Erythroblast (primary cell): Measurements from ENCODE around the gene CNDP1.

ENCODE experiments used
- GATA1 ChIP-seq: IDR thresholded peaks from 2 replicates; pipeline ENCODE4 v1.6.1; 2011; ENCODE audit warnings: low read depth, mild to moderate bottlenecking, control low read depth, low read length, moderate library complexity
- POLR2A ChIP-seq: IDR thresholded peaks from 2 replicates; pipeline ENCODE4 v1.6.1; 2011; ENCODE audit warnings: mild to moderate bottlenecking, low read length

- TF ChIP-seq POLR2A (no peak), GATA1 (no peak)
Measured at GRCh38 chr18:74540652-74541421, 6.5 kb downstream of the CNDP1 start.
